ENCODE results near the gene EML4.

The EML4 gene

GRCh38 chr2:42319265-42319664 is 150.1 kb downstream of the EML4 start:
- TF ChIP-seq CTCF (IDR thresholded peaks at IDR 0.05; ENCODE audit: extremely low read depth, missing control alignments): no peak
- no peak for DNase-seq (ENCODE audit: low spot score)

- DNase-seq (ENCODE audit: low spot score): no peak
- no peak for TF ChIP-seq CTCF (IDR thresholded peaks at IDR 0.05; ENCODE audit: extremely low read depth, missing control alignments)
Measured at GRCh38 chr2:42321452-42322064, 152.4 kb downstream of the EML4 start.

GRCh38 chr2:42324244-42324643 is 155.1 kb downstream of the EML4 start:
- no peak for DNase-seq (ENCODE audit: low spot score)
- no peak for TF ChIP-seq CTCF (IDR thresholded peaks at IDR 0.05; ENCODE audit: extremely low read depth, missing control alignments)

- no peak for TF ChIP-seq CTCF (IDR thresholded peaks at IDR 0.05; ENCODE audit: extremely low read depth, missing control alignments)
Measured at GRCh38 chr2:42324949-42325348, 155.8 kb downstream of the EML4 start.

GRCh38 chr2:42325609-42326008 is 156.5 kb downstream of the EML4 start:
- no peak for DNase-seq (ENCODE audit: low spot score)
- TF ChIP-seq CTCF (IDR thresholded peaks at IDR 0.05; ENCODE audit: extremely low read depth, missing control alignments): no peak

More at GRCh38 chr2:42324949-42325348, 155.8 kb downstream of the EML4 start:
- no peak for DNase-seq (ENCODE audit: low spot score)

GRCh38 chr2:42327125-42327524 is 158.0 kb downstream of the EML4 start:
- TF ChIP-seq CTCF (IDR thresholded peaks at IDR 0.05; ENCODE audit: extremely low read depth, missing control alignments): no peak

GRCh38 chr2:42328148-42328833 is 159.1 kb downstream of the EML4 start:
- TF ChIP-seq CTCF (IDR thresholded peaks at IDR 0.05; ENCODE audit: extremely low read depth, missing control alignments): peak; percentile 35
- DNase-seq (ENCODE audit: low spot score): peak; percentile 28

More at GRCh38 chr2:42327125-42327524, 158.0 kb downstream of the EML4 start:
- no peak for DNase-seq (ENCODE audit: low spot score)

Measured in GM20000 (cell line).